GM19463 (cell line): Measurements from ENCODE around the gene GIGYF1.

Experiments used
- ATAC-seq: cut with Tn5 transposase; IDR thresholded peaks from one replicate; pipeline ENCODE4 v1.9.1; 2021; ENCODE audit warnings: mild to moderate bottlenecking, moderate library complexity; ENCODE audit not compliant: unreplicated experiment

Gene GIGYF1

DNA sequence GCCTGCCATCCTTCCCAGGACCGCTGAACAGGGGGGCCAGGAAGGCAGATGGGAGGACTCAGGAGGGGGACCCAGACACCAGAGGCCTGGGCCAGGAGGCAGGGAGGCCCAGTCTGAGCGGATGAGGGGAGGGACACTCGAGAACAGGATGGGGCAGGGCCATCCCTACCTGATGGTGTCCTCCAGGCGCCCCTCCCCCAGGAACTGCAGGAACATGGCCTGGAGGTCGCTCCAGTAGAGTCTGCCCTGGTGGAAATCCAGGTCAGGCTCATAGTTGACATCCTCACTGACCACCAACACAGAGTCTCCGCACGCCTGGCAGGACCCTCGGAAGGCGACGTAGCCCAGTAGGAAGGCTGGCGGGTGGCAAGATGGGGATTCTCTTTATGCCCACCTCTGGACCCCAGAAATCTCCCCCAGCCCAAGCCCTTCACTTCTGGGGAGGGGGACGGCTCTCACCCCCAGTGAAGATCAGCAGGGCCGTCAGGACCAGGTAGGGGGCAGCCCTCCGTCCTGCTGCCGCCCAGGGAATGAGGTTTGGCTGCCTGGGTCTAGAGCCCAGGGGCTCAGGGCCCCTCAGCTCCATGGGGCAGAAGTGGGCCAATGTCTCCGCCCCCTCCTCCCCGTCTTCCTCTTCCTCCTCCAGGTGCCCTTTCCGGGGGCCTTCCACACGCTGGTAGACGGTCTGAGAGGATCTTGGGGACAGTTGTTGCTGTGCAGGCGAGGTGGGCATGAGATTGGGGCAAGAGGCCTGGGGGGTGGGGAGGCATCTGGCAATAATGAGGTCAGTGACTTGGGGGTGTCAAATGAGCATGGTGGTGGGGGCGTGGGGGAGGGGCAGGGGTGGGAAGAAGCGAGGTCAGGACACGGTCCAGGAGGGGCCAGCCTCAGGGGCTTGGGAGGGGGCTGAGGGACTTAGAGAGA, 53.3 kb downstream of the GIGYF1 start:
- no peak for ATAC-seq

DNA sequence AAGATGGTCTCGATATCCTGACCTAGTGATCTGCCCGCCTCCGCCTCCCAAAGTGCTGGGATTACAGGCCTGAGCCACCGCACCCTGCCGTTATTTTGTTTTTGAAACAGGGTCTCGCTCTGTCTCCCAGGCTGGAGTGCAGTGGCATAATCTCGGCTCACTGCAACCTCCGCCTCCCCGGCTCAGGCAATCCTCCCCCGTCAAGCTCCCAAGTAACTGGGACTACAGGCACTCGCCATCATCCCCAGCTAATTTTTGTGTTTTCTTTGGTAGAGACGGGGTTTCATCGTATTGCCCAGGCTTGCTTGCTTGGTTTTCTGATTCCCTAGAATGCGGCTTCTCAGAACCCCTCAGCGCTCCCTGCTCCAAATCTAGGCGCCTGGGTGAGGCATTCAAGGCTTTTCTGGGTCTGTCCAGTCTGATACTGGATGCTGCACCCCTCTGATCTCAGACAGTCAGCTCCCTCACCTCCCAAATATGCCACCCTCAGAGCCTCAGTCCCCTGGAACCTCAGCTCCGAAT, 54.0 kb downstream of the GIGYF1 start:
- no peak for ATAC-seq

DNA sequence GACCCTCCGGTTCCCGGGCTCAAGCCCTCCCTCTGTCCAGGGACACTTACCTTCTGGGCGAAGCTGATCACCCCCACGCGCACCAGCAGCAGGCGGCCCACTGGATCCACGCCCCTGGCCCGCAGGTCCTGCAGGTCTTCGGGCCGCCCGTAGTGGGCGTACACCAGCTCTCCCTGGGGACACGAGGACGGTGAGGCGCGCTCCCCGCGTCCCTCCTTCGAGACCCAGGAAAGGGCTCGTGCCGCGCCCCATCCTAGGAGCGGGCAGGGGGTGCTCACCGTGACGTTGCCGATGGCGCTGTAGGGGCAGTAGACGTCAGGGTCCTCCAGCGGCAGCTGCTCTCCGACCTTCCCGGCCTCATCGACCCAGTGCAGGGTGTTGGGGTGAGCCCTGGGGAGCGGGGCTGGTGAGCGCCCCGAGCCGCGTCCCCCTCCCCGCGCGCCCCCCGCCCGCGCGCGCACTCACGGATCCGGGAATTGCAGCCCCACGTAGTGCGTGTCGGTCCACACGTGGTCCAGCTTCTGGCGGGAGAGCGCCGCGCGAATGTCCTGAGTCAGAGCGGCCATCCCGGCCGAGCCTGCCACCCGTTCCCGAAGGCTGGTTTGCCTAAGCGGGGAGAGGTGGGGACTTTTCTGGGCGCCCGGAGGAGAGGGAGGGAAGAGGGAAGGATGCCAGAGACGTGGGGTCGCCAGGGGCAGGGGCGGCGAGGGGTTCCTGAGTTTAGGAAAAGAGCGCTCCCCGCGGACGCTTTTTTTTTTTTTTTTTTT, 60.9 kb downstream of the GIGYF1 start:
- ATAC-seq: peak; percentile 48

DNA sequence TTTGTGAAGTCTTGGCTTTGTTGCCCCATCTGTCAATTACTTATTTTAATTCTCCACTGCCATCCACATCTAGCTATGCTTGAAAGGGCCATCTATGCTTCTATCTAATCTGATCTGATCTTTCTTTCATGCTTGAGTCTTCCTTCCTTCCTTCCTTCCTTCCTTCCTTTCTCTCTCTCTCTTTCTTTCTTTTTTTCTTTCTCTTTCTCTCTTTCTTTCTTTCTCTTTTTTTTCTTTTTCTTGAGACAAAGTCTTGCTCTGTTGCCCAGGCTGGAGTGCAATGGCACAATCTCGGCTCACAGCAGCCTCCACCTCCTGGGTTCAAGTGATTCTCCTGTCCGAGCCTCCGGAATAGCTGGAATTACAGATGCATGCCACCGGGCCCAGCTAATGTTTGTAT, 64.0 kb downstream of the GIGYF1 start:
- ATAC-seq: no peak
